Peyer's patch (tissue), 4 donors: Measurements from ENCODE around the gene DEPP1. TPM values are rescaled to one million over a fixed set of nuclear protein-coding genes. Genes with fewer than 3 reads are reported as not detected.

Experiments
- DNase-seq, 3 donors: peaks; one replicate each; pipeline ENCODE4 v3.0.0-alpha.2; 2017 to 2019
- H3K27ac ChIP-seq, 4 donors: fragments of 200-600 bp; sonication (generic); one replicate each; pipeline ENCODE4 v1.5.1; 2016 to 2019
- H3K27me3 ChIP-seq, 2 donors: fragments of 200-600 bp; sonication (generic); one replicate each; pipeline ENCODE4 v1.5.1; 2019
- H3K36me3 ChIP-seq, 3 donors: fragments of 200-600 bp; sonication (generic); one replicate each; pipeline ENCODE4 v1.5.1; 2016 to 2019
- H3K4me1 ChIP-seq, 4 donors: fragments of 200-600 bp; sonication (generic); one replicate each; pipeline ENCODE4 v1.5.1; 2016 to 2019
- H3K4me3 ChIP-seq, 4 donors: fragments of 200-600 bp; sonication (generic); 1 replicate in 3 of 4; 2 replicates in 1 of 4; pipeline ENCODE4 v1.5.1; 2016 to 2019; ENCODE audit warnings: mild to moderate bottlenecking in 1 of 4
- H3K9me3 ChIP-seq, 4 donors: fragments of 200-600 bp; sonication (generic); one replicate each; pipeline ENCODE4 v1.5.1; 2016 to 2019; ENCODE audit warnings: mild to moderate bottlenecking in 1 of 4
- CTCF ChIP-seq, 6 experiments: fragments of 450-650 bp in 4 of 6; fragments of 200-600 bp in 2 of 6; sonication (generic) in 1 of 6; IDR thresholded peaks; one replicate each; pipeline ENCODE4 v1.5.1; 2017 to 2019; ENCODE audit warnings: antibody characterized with exemption in 6 of 6, mild to moderate bottlenecking in 3 of 6, moderate library complexity in 1 of 6
- POLR2A ChIP-seq, 2 donors: fragments of 450-650 bp; IDR thresholded peaks; one replicate each; pipeline ENCODE4 v1.5.1; 2017; ENCODE audit warnings: antibody characterized with exemption in 2 of 2, mild to moderate bottlenecking in 2 of 2, moderate library complexity in 2 of 2
- total RNA-seq, 4 donors: library from RNA; depleted of rRNA; stranded (reverse); fragments of >200 nt; gene quantifications; one replicate each; pipeline ENCODE4 v1.1.0, GENCODE V29; 2016

The DEPP1 gene
- total RNA-seq, 4 donors from 2014 or later, result 3.9 to 96.0 (median 49.8) TPM

DNA sequence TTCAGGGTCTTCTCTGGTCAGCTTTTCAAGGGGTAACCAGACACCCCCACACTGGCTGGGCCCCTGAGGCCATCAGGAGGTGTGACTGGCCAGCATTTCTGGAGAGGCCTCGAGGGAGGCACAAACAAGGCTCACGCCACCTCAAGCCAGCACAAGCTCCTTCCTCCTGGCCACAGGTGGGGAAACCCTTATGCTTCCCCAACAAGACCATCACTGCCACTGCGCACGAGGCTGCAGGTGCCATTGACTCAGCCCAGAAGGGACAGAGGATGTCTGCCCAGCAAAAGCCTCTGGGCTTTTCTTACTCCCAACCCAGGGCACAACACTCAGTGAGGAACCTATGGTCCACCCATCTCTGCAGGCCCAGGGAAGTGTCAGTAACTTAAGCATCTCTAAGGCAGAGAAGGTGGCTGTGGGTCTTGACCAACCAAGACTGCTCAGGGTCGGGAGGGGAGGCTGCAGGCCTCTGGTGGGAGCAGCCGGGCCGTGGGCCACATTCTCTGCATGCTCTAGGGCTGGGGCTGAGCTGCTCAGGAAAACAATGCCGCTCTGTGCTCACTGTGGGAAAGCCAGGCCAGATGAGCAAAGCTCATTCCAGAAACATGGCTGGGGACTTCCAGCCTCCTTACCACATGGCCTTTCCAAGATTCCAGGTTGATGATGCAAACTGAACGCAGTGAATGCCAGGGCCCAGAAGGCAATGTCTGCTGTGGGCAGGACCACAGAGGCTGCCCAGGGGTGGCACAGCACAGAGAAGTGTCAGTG is 43.2 kb downstream of the DEPP1 start:
- no peaks in the 10 kb centered on the region for H3K9me3 ChIP-seq

GRCh38 chr10:44934416-44935200 is 44.0 kb downstream of the DEPP1 start:
- H3K36me3 ChIP-seq, result no peaks in the 10 kb centered on the region
- H3K27ac ChIP-seq, result no peak overlapping the region

More for the DNA sequence above, 43.2 kb downstream of the DEPP1 start:
- TF ChIP-seq POLR2A (IDR thresholded peaks at IDR 0.05) (no peak), CTCF (IDR thresholded peaks at IDR 0.05) (no peak)
- DNase-seq, result peak in 1 of 3 donors; percentile 15
- peaks cover 0 to 4% (median 0%) of the 10 kb centered on the region in 4 donors for H3K4me1 ChIP-seq
- no peaks in the 10 kb centered on the region for H3K36me3 ChIP-seq
- H3K27ac ChIP-seq, result no peak overlapping the region
- no peak overlapping the region for H3K4me3 ChIP-seq
- no peaks in the 10 kb centered on the region for H3K27me3 ChIP-seq

DNA sequence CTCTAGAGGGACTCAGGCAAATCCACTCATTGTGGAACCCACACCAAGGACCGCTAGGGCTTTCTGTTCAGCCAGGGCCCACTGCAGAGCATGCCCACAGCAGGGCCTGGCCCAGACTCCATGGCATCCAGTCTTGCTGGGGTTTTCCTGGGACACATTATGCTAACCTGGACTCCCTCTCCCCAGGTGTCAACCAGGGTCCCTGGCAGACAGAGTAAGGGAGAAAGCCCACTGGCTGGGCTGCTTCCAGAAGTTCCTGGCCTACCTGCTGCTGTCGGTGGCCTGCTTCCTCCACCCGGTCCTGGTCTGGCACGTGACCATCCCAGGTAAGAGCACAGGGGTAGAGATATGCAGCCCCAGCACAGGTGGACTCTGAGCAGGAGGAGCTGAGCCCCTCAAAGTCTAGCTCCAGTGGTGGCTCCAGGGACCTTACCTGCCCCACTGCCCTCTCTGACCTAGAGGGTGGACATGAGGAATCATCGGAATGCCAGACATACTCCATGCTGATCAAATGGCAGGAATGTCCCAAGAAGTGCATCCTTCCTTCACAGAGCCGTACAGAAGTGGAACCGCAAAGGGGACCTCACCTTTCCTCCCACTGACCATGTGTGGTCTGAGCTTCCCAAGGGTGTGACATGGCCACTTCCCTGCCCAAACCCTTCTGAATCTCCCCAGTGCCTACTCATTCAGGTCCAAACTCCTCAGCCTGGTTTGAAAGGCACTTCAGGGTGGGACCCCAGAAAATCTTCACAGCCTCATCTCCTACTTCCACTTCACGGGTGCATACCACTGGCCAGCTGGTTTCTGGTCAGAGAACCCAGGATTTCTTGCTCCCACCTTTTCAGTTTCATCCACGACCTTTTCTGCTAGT is 44.9 kb downstream of the DEPP1 start:
- DNase-seq, result peak in 1 of 3 donors; percentile 10
- Histone ChIP-seq H3K36me3 (no peaks in the 10 kb centered on the region), H3K4me1 (peaks cover 0 to 4% (median 0%) of the 10 kb centered on the region in 4 donors), H3K27ac (no peak overlapping the region), H3K27me3 (no peaks in the 10 kb centered on the region), H3K9me3 (no peaks in the 10 kb centered on the region), H3K4me3 (no peak overlapping the region)
- TF ChIP-seq POLR2A (IDR thresholded peaks at IDR 0.05) (no peak), CTCF (IDR thresholded peaks at IDR 0.05) (no peak)

More at GRCh38 chr10:44934416-44935200, 44.0 kb downstream of the DEPP1 start:
- Histone ChIP-seq H3K4me3 (no peak overlapping the region), H3K9me3 (no peaks in the 10 kb centered on the region), H3K27me3 (no peaks in the 10 kb centered on the region), H3K4me1 (peaks cover 0 to 4% (median 0%) of the 10 kb centered on the region in 4 donors)
- TF ChIP-seq POLR2A (IDR thresholded peaks at IDR 0.05), result no peak
- no peak for TF ChIP-seq CTCF (IDR thresholded peaks at IDR 0.05)
- DNase-seq, result peak in 1 of 3 donors; percentile 6

- Histone ChIP-seq H3K4me1 (peaks cover 0 to 4% (median 0%) of the 10 kb centered on the region in 4 donors), H3K27me3 (no peaks in the 10 kb centered on the region), H3K4me3 (no peak overlapping the region), H3K9me3 (no peaks in the 10 kb centered on the region), H3K27ac (no peak overlapping the region), H3K36me3 (no peaks in the 10 kb centered on the region)
- DNase-seq, result peak; percentile 93 to 97 (median 95)
- TF ChIP-seq POLR2A (IDR thresholded peaks at IDR 0.05), result no peak
- peak; percentile 80 to 99 (median 96) for TF ChIP-seq CTCF (IDR thresholded peaks at IDR 0.05)
These were observed 45.8 kb downstream of the DEPP1 start for GRCh38 chr10:44932517-44933450.
